Skeletal muscle tissue (tissue), 4 donors: ENCODE results near the gene IL5. TPM values are rescaled to one million over a fixed set of nuclear protein-coding genes. Genes with fewer than 3 reads are reported as not detected.
"Not testable (repeated sequence)": the region's sequence is repeated elsewhere in the genome, so short reads cannot be mapped to it uniquely, and the experiment has no call there.

Experiments used
- H3K27ac ChIP-seq: one replicate; pipeline ENCODE4 v1.7.0; 2013; ENCODE audit warnings: mild to moderate bottlenecking, low read depth, low read length, inconsistent platforms
- H3K27me3 ChIP-seq, 3 donors: one replicate each; pipeline ENCODE4 v1.7.0; 2013; ENCODE audit warnings: low read length in 3 of 3; ENCODE audit not compliant: control insufficient read depth in 3 of 3, insufficient read depth in 3 of 3
- H3K36me3 ChIP-seq, 3 donors: one replicate each; pipeline ENCODE4 v1.7.0; 2013; ENCODE audit warnings: low read length in 3 of 3; ENCODE audit not compliant: control insufficient read depth in 3 of 3, insufficient read depth in 3 of 3
- H3K4me1 ChIP-seq, 3 donors: one replicate each; pipeline ENCODE4 v1.7.0; 2013; ENCODE audit warnings: low read length in 3 of 3, mild to moderate bottlenecking in 3 of 3; ENCODE audit not compliant: control insufficient read depth in 3 of 3, insufficient read depth in 3 of 3
- H3K4me3 ChIP-seq, 3 donors: one replicate each; pipeline ENCODE4 v1.7.0; 2013; ENCODE audit warnings: low read length in 3 of 3
- H3K9ac ChIP-seq, 3 donors: one replicate each; pipeline ENCODE4 v1.7.0; 2013; ENCODE audit warnings: low read length in 3 of 3, mild to moderate bottlenecking in 3 of 3, moderate library complexity in 2 of 3, low read depth in 1 of 3
- H3K9me3 ChIP-seq, 3 donors: one replicate each; pipeline ENCODE4 v1.7.0; 2013; ENCODE audit warnings: low read length in 3 of 3; ENCODE audit not compliant: control insufficient read depth in 3 of 3
- total RNA-seq: library from RNA; depleted of rRNA; stranded (reverse); fragments of >200 nt; gene quantifications from one replicate; pipeline ENCODE4 v1.2.3, GENCODE V29; 2014
- donor health status: Osteomylitis.

Gene IL5
- total RNA-seq, 1 donor from 2014 or later: not detected

DNA sequence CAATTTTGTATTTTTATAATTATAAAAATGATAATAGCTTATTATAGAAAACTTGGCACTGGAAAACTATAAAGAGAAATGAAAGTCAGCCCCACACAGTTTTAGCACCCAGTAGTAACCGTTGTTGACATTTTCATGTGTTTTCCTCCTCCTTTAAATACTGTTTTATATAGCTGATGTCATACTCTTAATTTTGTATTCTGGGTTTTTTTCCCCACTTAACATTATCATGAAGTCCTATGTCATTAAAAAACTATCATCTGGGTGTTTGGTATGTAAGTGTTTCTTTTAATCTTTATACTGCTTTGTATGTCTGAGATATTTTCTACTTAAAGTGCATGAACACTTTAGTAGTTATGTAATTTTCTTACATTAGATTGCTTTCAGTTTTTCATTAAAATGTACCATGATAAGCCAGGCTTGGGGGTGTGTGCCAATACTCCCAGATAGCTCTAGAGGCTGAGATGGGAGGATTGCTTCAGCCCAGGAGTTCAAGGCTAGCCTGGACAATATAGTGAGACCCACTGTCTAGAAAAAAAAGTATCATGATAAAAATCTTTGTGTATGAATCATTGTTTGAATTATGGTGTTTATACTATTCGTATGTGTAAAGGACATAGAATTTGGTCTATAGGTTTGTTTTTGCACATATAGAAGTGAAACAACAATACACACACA, 16.2 kb upstream of the IL5 start:
- Histone ChIP-seq H3K27ac (no peak overlapping the region), H3K4me3 (no peak overlapping the region), H3K36me3 (peaks cover under 1 to 16% (median 11%) of the 10 kb centered on the region in 3 donors), H3K27me3 (no peaks in the 10 kb centered on the region), H3K9me3 (no peaks in the 10 kb centered on the region), H3K4me1 (peaks cover 7 to 10% (median 9%) of the 10 kb centered on the region in 3 donors), H3K9ac (no peak overlapping the region)

DNA sequence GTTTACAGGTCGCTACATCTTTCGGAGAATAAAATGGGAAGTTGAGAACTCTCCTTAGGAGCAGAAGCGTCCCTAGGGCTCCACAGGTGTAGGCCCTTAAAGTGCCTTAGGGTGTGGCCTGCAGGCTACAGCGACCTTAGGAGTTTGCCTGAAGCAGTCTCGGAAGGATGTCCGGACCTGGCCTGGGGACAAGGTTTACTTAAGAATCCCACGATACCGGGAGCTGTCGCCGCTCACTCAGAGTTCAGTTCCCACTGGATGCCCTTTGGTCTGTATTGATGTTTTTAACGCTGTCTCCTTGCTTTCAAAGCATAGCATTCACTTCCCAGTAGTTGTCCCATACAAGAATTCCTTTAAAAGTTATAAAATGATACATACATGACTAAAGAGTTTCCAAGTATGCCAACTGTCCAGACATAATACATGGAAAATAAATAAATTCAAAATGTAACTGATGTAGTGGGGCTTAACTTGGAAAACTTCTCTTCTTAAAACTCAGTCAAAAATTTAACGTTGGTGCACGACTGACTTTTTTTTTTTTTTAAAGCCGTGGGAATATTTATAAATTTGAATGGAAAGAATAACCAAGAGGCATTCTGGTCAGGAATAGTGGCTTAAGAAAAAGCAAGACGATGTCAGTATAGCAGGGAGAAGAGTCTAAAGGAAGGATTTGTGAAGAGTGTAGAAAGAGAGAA, 14.3 kb upstream of the IL5 start:
- Histone ChIP-seq H3K36me3 (peaks cover 0 to 16% (median 11%) of the 10 kb centered on the region in 3 donors), H3K4me3 (peak overlapping the region; percentile 86 to 94 (median 91)), H3K27me3 (no peaks in the 10 kb centered on the region), H3K27ac (peak overlapping the region; percentile 69), H3K9me3 (no peaks in the 10 kb centered on the region), H3K9ac (peak overlapping the region; percentile 88 to 91 (median 89)), H3K4me1 (peaks cover 7 to 10% (median 9%) of the 10 kb centered on the region in 3 donors)

DNA sequence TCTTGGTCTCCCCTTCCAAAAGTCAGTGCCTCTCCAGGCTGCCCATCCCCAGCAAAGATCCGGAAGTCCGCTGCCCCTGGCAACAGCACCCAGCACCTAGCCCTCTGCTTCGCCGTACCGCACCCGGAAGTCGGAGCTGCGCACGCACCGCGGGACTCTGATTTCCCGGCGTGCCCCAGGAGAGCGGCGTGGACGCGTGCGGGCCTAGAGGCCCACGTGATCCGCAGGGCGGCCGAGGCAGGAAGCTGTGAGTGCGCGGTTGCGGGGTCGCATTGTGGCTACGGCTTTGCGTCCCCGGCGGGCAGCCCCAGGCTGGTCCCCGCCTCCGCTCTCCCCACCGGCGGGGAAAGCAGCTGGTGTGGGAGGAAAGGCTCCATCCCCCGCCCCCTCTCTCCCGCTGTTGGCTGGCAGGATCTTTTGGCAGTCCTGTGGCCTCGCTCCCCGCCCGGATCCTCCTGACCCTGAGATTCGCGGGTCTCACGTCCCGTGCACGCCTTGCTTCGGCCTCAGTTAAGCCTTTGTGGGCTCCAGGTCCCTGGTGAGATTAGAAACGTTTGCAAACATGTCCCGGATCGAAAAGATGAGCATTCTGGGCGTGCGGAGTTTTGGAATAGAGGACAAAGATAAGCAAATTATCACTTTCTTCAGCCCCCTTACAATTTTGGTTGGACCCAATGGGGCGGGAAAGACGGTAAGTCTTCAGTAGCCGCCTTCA, 13.6 kb upstream of the IL5 start, which contains the start of gene RAD50:
TSS of gene RAD50 (plus strand) at position 215 of the 715 bp plus-strand sequence. CDS start at position 563, 348 bp downstream.
- H3K27ac ChIP-seq: peak within 1 kb of the TSS; percentile 69
- H3K9ac ChIP-seq: peak within 1 kb of the TSS; percentile 88 to 91 (median 89)
- no peaks in the 10 kb centered on the region for H3K27me3 ChIP-seq
- peaks cover 7 to 10% (median 9%) of the 10 kb centered on the region in 3 donors for H3K4me1 ChIP-seq
- H3K4me3 ChIP-seq: peak within 1 kb of the TSS; percentile 86 to 94 (median 91)
- peaks cover 0 to 16% (median 11%) of the 10 kb centered on the region in 3 donors for H3K36me3 ChIP-seq
- H3K9me3 ChIP-seq: no peaks in the 10 kb centered on the region

DNA sequence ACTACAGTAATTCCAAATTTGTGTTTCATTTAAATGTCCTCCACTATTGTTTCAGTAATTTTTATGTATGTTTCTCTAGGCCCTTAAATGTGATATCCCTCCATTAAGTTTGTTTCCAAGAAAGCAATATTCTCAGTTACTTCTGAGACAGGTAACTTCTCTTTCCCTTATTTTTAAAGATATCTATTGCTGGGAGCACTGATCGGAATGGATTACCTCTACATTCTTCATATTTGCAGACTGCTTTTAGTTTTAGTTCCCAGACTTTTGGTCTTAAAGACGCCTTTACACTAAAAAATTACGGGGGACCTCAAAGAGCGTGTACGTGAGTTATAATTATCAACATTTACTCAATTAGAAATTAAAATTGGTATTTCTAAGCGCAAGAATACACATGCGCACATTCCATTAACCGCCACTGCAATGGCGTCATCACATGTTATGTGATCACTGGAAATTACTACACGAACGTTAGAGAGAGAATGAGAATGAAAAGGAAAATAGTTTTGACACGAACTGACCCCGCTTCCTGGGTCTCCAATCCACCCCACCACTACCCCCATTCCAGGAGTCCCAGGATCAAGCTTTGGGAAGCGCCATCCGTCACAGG, 12.9 kb upstream of the IL5 start:
- Histone ChIP-seq H3K36me3 (peaks cover 0 to 11% (median 11%) of the 10 kb centered on the region in 3 donors), H3K4me1 (peaks cover 7 to 10% (median 9%) of the 10 kb centered on the region in 3 donors), H3K27ac (peak overlapping the region; percentile 69), H3K4me3 (peak overlapping the region; percentile 86 to 94 (median 91)), H3K9ac (peak overlapping the region; percentile 88 to 91 (median 89)), H3K9me3 (no peaks in the 10 kb centered on the region), H3K27me3 (no peaks in the 10 kb centered on the region)

DNA sequence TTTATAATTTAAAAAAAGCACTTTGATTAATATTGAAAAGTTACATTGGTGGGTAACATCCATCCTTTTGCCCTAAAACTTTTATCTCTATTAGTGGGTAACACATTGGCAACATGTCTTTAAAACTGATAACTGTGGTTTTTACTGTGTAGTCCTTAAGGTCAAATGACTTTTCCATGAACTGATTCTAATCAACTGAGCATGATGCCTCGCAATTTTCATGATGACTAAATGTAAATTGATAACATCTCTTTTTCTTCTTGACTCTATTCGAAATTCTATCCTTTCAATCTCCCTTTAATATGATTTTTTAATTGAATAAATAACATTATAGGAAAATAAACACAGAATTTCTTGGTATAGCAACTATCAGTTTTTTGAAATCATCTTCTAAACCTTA, 6.3 kb upstream of the IL5 start:
- H3K27me3 ChIP-seq: no peaks in the 10 kb centered on the region
- H3K9ac ChIP-seq: no peak overlapping the region
- H3K27ac ChIP-seq: no peak overlapping the region
- H3K36me3 ChIP-seq: no peaks in the 10 kb centered on the region
- H3K4me1 ChIP-seq: no peaks in the 10 kb centered on the region
- H3K4me3 ChIP-seq: no peak overlapping the region
- H3K9me3 ChIP-seq: no peaks in the 10 kb centered on the region

DNA sequence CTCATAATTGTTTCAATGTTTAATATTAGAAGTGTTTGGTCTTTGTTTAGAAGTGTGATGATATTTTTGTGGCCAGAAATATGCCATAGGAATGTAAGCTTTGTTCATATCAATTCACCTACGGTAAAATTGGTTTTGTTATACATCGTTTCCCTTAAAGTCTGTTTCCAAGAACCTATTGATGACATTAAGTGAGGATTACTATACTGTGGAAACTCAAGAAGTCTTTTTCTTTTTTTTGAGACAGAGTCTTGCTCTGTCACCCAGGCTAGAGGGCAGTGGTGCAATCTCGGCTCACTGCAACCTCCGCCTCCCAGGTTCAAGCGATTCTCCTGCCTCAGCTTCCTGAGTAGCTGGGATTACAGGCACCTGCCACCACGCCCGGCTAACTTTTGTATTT, 5.5 kb upstream of the IL5 start:
- not testable (repeated sequence) for H3K9ac ChIP-seq, H3K36me3 ChIP-seq, H3K9me3 ChIP-seq, H3K4me3 ChIP-seq, H3K4me1 ChIP-seq, H3K27me3 ChIP-seq, H3K27ac ChIP-seq

DNA sequence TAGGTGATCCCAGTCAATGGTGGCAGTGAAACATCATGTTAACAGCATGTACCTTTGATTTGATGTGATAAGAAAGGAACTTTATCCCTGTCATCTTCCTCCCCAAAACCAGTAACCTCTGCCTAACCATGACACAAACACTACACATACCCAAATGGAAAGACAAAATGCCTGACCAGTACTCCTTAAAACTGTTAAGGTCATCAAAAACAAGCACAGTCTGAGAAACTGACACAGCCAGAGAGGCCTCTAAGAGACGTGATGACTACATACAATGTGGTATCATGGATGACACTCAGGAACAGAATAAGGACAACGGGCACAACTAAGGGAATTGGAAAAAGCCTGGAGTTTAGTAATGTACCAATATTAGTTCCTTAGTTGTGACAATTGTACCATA, 3.9 kb upstream of the IL5 start:
- H3K27ac ChIP-seq: no peak overlapping the region
- H3K4me1 ChIP-seq: no peaks in the 10 kb centered on the region
- no peaks in the 10 kb centered on the region for H3K27me3 ChIP-seq
- no peak overlapping the region for H3K9ac ChIP-seq
- H3K9me3 ChIP-seq: no peaks in the 10 kb centered on the region
- H3K4me3 ChIP-seq: no peak overlapping the region
- H3K36me3 ChIP-seq: no peaks in the 10 kb centered on the region

DNA sequence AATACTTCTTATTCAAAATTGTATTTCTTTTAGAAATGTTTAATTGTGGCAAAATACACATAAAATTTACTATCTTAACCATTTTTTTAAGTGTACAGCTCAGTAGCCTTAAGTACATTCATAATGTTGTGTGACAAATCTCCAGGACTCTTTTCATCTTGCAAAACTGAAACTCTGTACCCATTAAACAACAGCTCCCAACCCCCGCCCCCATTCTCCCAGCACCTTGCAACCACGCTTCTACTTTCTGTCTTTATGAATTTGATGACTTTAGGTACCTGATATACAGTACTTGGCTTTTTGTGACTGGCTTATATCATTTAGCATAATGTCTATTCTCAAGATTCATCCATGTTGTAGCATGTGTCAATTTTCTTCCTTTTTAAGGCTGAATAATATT, 2.8 kb upstream of the IL5 start:
- H3K9me3 ChIP-seq: no peaks in the 10 kb centered on the region
- H3K4me1 ChIP-seq: no peaks in the 10 kb centered on the region
- no peaks in the 10 kb centered on the region for H3K36me3 ChIP-seq
- H3K27me3 ChIP-seq: no peaks in the 10 kb centered on the region
- H3K27ac ChIP-seq: no peak overlapping the region
- H3K4me3 ChIP-seq: no peak overlapping the region
- no peak overlapping the region for H3K9ac ChIP-seq

DNA sequence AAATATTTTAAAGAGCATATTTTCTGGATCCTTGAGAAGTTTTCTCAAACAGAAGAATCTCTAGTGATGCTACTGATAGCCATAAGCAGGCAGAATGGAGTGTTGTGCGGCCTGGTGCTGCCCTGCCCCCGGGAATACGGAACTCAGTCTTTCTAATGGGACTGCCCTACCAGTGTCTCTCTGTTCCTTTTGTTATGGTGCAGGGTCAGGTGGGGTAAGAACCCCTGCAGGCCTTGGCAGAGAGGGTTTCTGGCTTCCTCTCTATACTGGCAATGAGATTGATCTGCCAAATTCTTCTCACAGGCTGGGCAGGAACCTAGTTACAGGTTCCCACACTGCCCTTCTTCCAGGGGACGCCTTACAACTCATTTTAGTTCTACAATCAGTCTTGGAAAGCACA, 2.6 kb downstream of the IL5 start:
- H3K4me3 ChIP-seq: no peak overlapping the region
- H3K36me3 ChIP-seq: no peaks in the 10 kb centered on the region
- no peak overlapping the region for H3K27ac ChIP-seq
- no peak overlapping the region for H3K9ac ChIP-seq
- no peaks in the 10 kb centered on the region for H3K4me1 ChIP-seq
- H3K27me3 ChIP-seq: no peaks in the 10 kb centered on the region
- no peaks in the 10 kb centered on the region for H3K9me3 ChIP-seq
